ENCODE data around the gene LYRM2. TPM values are rescaled to one million over a fixed set of nuclear protein-coding genes. Genes with fewer than 3 reads are reported as not detected.

LYRM2 gene
- total RNA-seq, 1 donor from 2014 or later, result 11.7 TPM

Other genes starting within 250 kb of the LYRM2 start
- gene RRAGD, start 226.5 kb downstream of the LYRM2 start, total RNA-seq, result 7.9 TPM
- 7.1 TPM for gene ANKRD6, start 205.6 kb downstream of the LYRM2 start, total RNA-seq
- 35.1 TPM for gene MDN1, start 181.0 kb upstream of the LYRM2 start, total RNA-seq
- gene CASP8AP2, start 191.1 kb upstream of the LYRM2 start, total RNA-seq, result 4.6 TPM

Data from left lobe of liver (tissue), 1 donor.